RWPE2 (cell line): Measurements from ENCODE around the gene C17orf107.
A peak's percentile ranks its signal among the peaks of the same experiment; 100 is the strongest.

Experiments used
- ATAC-seq: fragments of 200-7000 bp; cut with Tn5 transposase; 3 replicates; pipeline ENCODE4 v1.9.1; 2021; ENCODE audit warnings: low read depth
- DNase-seq: peaks from one replicate; pipeline ENCODE4 v3.0.0-alpha.2; 2020; ENCODE audit warnings: low spot score
- H3K27ac ChIP-seq: fragments of 450-650 bp; 2 replicates; pipeline ENCODE4 v1.5.1; 2017; ENCODE audit warnings: mild to moderate bottlenecking; ENCODE audit not compliant: poor library complexity, severe bottlenecking
- H3K27me3 ChIP-seq: fragments of 250-450 bp; sonication (Bioruptor Pico); 2 replicates; pipeline ENCODE4 v1.5.1; 2021; ENCODE audit warnings: mild to moderate bottlenecking, moderate library complexity; ENCODE audit not compliant: insufficient read depth, poor library complexity, severe bottlenecking
- H3K36me3 ChIP-seq: fragments of 250-450 bp; sonication (Bioruptor Pico); 2 replicates; pipeline ENCODE4 v1.5.1; 2020; ENCODE audit warnings: low read depth, mild to moderate bottlenecking, moderate library complexity
- H3K4me1 ChIP-seq: fragments of 250-450 bp; sonication (Bioruptor Pico); 2 replicates; pipeline ENCODE4 v1.5.1; 2021; ENCODE audit warnings: mild to moderate bottlenecking, moderate library complexity; ENCODE audit not compliant: insufficient read depth, poor library complexity, severe bottlenecking
- H3K4me3 ChIP-seq: fragments of 250-450 bp; sonication (Bioruptor Pico); 2 replicates; pipeline ENCODE4 v1.5.1; 2021; ENCODE audit warnings: mild to moderate bottlenecking, moderate library complexity; ENCODE audit not compliant: severe bottlenecking
- H3K9me3 ChIP-seq: fragments of 250-450 bp; sonication (Bioruptor Pico); 2 replicates; pipeline ENCODE4 v1.5.1; 2021; ENCODE audit warnings: mild to moderate bottlenecking, moderate library complexity; ENCODE audit not compliant: severe bottlenecking
- CTCF ChIP-seq: fragments of 450-650 bp; IDR thresholded peaks from one replicate; pipeline ENCODE4 v1.5.1; 2017; ENCODE audit warnings: mild to moderate bottlenecking, moderate library complexity; ENCODE audit not compliant: poor library complexity, severe bottlenecking

The C17orf107 gene

GRCh38 chr17:4884489-4884888 lies 14.8 kb upstream of the C17orf107 start:
- H3K4me3 ChIP-seq = no peak overlapping the region
- no peaks in the 10 kb centered on the region for H3K27me3 ChIP-seq
- H3K9me3 ChIP-seq = no peaks in the 10 kb centered on the region
- no peaks in the 10 kb centered on the region for H3K4me1 ChIP-seq
- TF ChIP-seq CTCF = no peak
- no peak for ATAC-seq
- no peak overlapping the region for H3K27ac ChIP-seq
- DNase-seq = peak; percentile 35
- H3K36me3 ChIP-seq = peaks cover 93% of the 10 kb centered on the region

- Histone ChIP-seq H3K4me1 (no peaks in the 10 kb centered on the region), H3K9me3 (no peaks in the 10 kb centered on the region), H3K4me3 (no peak overlapping the region), H3K36me3 (peaks cover 95% of the 10 kb centered on the region), H3K27ac (no peak overlapping the region), H3K27me3 (no peaks in the 10 kb centered on the region)
- TF ChIP-seq CTCF = no peak
- DNase-seq (no peak), ATAC-seq (no peak)
Observed at GRCh38 chr17:4886830-4887229, 12.5 kb upstream of the C17orf107 start.

GRCh38 chr17:4887581-4887980 lies 11.8 kb upstream of the C17orf107 start:
- Histone ChIP-seq H3K27ac (no peak overlapping the region), H3K9me3 (no peaks in the 10 kb centered on the region), H3K4me1 (no peaks in the 10 kb centered on the region), H3K4me3 (no peak overlapping the region), H3K36me3 (peaks cover 95% of the 10 kb centered on the region), H3K27me3 (no peaks in the 10 kb centered on the region)
- DNase-seq = no peak
- no peak for TF ChIP-seq CTCF
- ATAC-seq = no peak

GRCh38 chr17:4891411-4892410 lies 7.6 kb upstream of the C17orf107 start:
- ATAC-seq = no peak
- Histone ChIP-seq H3K4me1 (no peaks in the 10 kb centered on the region), H3K36me3 (peaks cover 95% of the 10 kb centered on the region), H3K4me3 (no peak overlapping the region), H3K27ac (no peak overlapping the region), H3K27me3 (no peaks in the 10 kb centered on the region), H3K9me3 (no peaks in the 10 kb centered on the region)
- no peak for TF ChIP-seq CTCF
- no peak for DNase-seq
